ENCODE data around the gene TTI1. TPM values are rescaled to one million over a fixed set of nuclear protein-coding genes. Genes with fewer than 3 reads are reported as not detected.

The TTI1 gene
- total and polyA plus RNA-seq, 2 experiments from 2014 or later = 17.8 to 56.4 TPM

DNA sequence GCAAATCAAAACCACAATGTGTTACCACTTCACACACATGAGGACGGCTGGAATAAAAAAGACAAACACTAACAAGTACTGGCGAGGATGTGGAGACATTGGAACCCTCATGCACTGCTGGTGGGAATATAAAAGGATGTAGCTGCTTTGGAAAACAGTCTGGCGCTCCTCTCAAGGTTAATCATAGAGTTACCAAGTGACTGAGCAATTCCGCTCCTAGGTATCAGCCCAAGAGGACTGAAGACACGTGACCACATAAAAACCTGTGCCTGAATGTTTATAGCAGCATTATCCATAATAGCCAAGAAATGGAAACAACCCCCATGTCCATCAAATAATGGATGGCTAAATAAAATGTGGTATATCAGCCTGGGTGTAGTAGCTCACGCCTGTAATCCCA, 85.3 kb downstream of the TTI1 start:
- H3K4me3 ChIP-seq = no peak overlapping the region
- no peaks in the 10 kb centered on the region for H4K20me1 ChIP-seq (replicated peaks; ENCODE audit: insufficient read depth)
- H3K9me3 Mint-ChIP-seq = peaks cover 13% of the 10 kb centered on the region
- H3K27me3 Mint-ChIP-seq (ENCODE audit: insufficient read depth, low read depth, poor library complexity) = peaks cover 4% of the 10 kb centered on the region
- H3K27me3 ChIP-seq (ENCODE audit: insufficient read depth) = no peaks in the 10 kb centered on the region
- H3K27ac Mint-ChIP-seq = no peak overlapping the region
- H3K4me3 Mint-ChIP-seq = no peak overlapping the region
- no peak overlapping the region for H3K4me2 ChIP-seq
- TF ChIP-seq, protein P1, sequence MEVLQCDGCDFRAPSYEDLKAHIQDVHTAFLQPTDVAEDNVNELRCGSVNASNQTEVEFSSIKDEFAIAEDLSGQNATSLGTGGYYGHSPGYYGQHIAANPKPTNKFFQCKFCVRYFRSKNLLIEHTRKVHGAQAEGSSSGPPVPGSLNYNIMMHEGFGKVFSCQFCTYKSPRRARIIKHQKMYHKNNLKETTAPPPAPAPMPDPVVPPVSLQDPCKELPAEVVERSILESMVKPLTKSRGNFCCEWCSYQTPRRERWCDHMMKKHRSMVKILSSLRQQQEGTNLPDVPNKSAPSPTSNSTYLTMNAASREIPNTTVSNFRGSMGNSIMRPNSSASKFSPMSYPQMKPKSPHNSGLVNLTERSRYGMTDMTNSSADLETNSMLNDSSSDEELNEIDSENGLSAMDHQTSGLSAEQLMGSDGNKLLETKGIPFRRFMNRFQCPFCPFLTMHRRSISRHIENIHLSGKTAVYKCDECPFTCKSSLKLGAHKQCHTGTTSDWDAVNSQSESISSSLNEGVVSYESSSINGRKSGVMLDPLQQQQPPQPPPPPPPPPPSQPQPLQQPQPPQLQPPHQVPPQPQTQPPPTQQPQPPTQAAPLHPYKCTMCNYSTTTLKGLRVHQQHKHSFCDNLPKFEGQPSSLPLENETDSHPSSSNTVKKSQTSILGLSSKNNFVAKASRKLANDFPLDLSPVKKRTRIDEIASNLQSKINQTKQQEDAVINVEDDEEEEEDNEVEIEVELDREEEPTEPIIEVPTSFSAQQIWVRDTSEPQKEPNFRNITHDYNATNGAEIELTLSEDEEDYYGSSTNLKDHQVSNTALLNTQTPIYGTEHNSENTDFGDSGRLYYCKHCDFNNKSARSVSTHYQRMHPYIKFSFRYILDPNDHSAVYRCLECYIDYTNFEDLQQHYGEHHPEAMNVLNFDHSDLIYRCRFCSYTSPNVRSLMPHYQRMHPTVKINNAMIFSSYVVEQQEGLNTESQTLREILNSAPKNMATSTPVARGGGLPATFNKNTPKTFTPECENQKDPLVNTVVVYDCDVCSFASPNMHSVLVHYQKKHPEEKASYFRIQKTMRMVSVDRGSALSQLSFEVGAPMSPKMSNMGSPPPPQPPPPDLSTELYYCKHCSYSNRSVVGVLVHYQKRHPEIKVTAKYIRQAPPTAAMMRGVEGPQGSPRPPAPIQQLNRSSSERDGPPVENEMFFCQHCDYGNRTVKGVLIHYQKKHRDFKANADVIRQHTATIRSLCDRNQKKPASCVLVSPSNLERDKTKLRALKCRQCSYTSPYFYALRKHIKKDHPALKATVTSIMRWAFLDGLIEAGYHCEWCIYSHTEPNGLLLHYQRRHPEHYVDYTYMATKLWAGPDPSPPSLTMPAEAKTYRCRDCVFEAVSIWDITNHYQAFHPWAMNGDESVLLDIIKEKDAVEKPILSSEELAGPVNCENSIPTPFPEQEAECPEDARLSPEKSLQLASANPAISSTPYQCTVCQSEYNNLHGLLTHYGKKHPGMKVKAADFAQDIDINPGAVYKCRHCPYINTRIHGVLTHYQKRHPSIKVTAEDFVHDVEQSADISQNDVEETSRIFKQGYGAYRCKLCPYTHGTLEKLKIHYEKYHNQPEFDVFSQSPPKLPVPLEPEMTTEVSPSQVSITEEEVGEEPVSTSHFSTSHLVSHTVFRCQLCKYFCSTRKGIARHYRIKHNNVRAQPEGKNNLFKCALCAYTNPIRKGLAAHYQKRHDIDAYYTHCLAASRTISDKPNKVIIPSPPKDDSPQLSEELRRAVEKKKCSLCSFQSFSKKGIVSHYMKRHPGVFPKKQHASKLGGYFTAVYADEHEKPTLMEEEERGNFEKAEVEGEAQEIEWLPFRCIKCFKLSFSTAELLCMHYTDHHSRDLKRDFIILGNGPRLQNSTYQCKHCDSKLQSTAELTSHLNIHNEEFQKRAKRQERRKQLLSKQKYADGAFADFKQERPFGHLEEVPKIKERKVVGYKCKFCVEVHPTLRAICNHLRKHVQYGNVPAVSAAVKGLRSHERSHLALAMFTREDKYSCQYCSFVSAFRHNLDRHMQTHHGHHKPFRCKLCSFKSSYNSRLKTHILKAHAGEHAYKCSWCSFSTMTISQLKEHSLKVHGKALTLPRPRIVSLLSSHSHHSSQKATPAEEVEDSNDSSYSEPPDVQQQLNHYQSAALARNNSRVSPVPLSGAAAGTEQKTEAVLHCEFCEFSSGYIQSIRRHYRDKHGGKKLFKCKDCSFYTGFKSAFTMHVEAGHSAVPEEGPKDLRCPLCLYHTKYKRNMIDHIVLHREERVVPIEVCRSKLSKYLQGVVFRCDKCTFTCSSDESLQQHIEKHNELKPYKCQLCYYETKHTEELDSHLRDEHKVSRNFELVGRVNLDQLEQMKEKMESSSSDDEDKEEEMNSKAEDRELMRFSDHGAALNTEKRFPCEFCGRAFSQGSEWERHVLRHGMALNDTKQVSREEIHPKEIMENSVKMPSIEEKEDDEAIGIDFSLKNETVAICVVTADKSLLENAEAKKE (CRISPR knock-in tag; IDR thresholded peaks at IDR 0.05) = no peak
- TF ChIP-seq ZNF114 (CRISPR knock-in tag; IDR thresholded peaks at IDR 0.05) (no peak), EZH2 (IDR thresholded peaks at IDR 0.05; ENCODE audit: low read depth, unreplicated experiment) (no peak), ZNF331 (CRISPR knock-in tag; IDR thresholded peaks at IDR 0.05; ENCODE audit: low read depth) (no peak), EZH2phosphoT487 (IDR thresholded peaks at IDR 0.05; ENCODE audit: unreplicated experiment) (no peak), STAT1 (IDR thresholded peaks at IDR 0.05; ENCODE audit: unreplicated experiment) (no peak), JUNB (IDR thresholded peaks at IDR 0.05; ENCODE audit: unreplicated experiment) (no peak), POLR2AphosphoS5 (IDR thresholded peaks at IDR 0.05; ENCODE audit: low read depth) (no peak), NANOG (IDR thresholded peaks at IDR 0.05; ENCODE audit: borderline replicate concordance) (no peak), CREB1 (CRISPR knock-in tag; IDR thresholded peaks at IDR 0.05; ENCODE audit: low read depth) (no peak)
- TF ChIP-seq, protein P2, sequence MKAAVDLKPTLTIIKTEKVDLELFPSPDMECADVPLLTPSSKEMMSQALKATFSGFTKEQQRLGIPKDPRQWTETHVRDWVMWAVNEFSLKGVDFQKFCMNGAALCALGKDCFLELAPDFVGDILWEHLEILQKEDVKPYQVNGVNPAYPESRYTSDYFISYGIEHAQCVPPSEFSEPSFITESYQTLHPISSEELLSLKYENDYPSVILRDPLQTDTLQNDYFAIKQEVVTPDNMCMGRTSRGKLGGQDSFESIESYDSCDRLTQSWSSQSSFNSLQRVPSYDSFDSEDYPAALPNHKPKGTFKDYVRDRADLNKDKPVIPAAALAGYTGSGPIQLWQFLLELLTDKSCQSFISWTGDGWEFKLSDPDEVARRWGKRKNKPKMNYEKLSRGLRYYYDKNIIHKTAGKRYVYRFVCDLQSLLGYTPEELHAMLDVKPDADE (IDR thresholded peaks at IDR 0.05) = no peak
- TF ChIP-seq, protein P3, sequence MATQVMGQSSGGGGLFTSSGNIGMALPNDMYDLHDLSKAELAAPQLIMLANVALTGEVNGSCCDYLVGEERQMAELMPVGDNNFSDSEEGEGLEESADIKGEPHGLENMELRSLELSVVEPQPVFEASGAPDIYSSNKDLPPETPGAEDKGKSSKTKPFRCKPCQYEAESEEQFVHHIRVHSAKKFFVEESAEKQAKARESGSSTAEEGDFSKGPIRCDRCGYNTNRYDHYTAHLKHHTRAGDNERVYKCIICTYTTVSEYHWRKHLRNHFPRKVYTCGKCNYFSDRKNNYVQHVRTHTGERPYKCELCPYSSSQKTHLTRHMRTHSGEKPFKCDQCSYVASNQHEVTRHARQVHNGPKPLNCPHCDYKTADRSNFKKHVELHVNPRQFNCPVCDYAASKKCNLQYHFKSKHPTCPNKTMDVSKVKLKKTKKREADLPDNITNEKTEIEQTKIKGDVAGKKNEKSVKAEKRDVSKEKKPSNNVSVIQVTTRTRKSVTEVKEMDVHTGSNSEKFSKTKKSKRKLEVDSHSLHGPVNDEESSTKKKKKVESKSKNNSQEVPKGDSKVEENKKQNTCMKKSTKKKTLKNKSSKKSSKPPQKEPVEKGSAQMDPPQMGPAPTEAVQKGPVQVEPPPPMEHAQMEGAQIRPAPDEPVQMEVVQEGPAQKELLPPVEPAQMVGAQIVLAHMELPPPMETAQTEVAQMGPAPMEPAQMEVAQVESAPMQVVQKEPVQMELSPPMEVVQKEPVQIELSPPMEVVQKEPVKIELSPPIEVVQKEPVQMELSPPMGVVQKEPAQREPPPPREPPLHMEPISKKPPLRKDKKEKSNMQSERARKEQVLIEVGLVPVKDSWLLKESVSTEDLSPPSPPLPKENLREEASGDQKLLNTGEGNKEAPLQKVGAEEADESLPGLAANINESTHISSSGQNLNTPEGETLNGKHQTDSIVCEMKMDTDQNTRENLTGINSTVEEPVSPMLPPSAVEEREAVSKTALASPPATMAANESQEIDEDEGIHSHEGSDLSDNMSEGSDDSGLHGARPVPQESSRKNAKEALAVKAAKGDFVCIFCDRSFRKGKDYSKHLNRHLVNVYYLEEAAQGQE (IDR thresholded peaks at IDR 0.05; ENCODE audit: unreplicated experiment) = no peak
- TF ChIP-seq, protein P4, sequence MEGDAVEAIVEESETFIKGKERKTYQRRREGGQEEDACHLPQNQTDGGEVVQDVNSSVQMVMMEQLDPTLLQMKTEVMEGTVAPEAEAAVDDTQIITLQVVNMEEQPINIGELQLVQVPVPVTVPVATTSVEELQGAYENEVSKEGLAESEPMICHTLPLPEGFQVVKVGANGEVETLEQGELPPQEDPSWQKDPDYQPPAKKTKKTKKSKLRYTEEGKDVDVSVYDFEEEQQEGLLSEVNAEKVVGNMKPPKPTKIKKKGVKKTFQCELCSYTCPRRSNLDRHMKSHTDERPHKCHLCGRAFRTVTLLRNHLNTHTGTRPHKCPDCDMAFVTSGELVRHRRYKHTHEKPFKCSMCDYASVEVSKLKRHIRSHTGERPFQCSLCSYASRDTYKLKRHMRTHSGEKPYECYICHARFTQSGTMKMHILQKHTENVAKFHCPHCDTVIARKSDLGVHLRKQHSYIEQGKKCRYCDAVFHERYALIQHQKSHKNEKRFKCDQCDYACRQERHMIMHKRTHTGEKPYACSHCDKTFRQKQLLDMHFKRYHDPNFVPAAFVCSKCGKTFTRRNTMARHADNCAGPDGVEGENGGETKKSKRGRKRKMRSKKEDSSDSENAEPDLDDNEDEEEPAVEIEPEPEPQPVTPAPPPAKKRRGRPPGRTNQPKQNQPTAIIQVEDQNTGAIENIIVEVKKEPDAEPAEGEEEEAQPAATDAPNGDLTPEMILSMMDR (conservative IDR thresholded peaks at IDR 0.05; ENCODE audit: low read depth in 2 of 2) = no peak
- peaks cover 5% of the 10 kb centered on the region; the same call in 1 of the 2 replicates for H3K4me1 ChIP-seq (ENCODE audit: insufficient read depth)
- no peaks in the 10 kb centered on the region; the same call in 2 of the 3 replicates for H3K4me1 Mint-ChIP-seq
- DNase-seq (ENCODE audit: low spot score) (no peak), ATAC-seq (no peak)
- no peaks in the 10 kb centered on the region; the same call in 2 of the 3 replicates for H3K36me3 Mint-ChIP-seq (ENCODE audit: low read depth)
- H2AFZ ChIP-seq = no peak overlapping the region
- no peaks in the 10 kb centered on the region for H3K9me2 ChIP-seq (ENCODE audit: insufficient read depth)
- no peaks in the 10 kb centered on the region for H3K79me2 ChIP-seq (replicated peaks; ENCODE audit: insufficient read depth)
- H3F3A ChIP-seq (replicated peaks; ENCODE audit: low read depth) = no peaks in the 10 kb centered on the region
- H3K36me3 ChIP-seq (ENCODE audit: insufficient read depth) = no peaks in the 10 kb centered on the region
- H3K27ac ChIP-seq (ENCODE audit: low read depth) = no peak overlapping the region
